Lung (tissue), 12 donors: Measurements from ENCODE around the gene PCSK5. TPM values are rescaled to one million over a fixed set of nuclear protein-coding genes. Genes with fewer than 3 reads are reported as not detected.

Experiments
- ATAC-seq: fragments of 200-7000 bp; cut with Tn5 transposase; one replicate; pipeline ENCODE4 v1.9.1; 2020; ENCODE audit warnings: moderate number of reproducible peaks; ENCODE audit not compliant: insufficient read depth, low FRiP score
- DNase-seq, 3 donors: peaks; one replicate each; pipeline ENCODE4 v3.0.0-alpha.2; 2013 to 2017
- H3K27ac ChIP-seq, 2 donors: one replicate each; pipeline ENCODE4 v1.5.1; 2013; ENCODE audit warnings: mild to moderate bottlenecking in 2 of 2, moderate library complexity in 2 of 2, control low read depth in 1 of 2, inconsistent platforms in 1 of 2, low read depth in 1 of 2, low read length in 1 of 2
- H3K27me3 ChIP-seq, 3 donors: one replicate each; pipeline ENCODE4 v1.5.1; 2013; ENCODE audit warnings: low read length in 2 of 3; ENCODE audit not compliant: control insufficient read depth in 3 of 3, insufficient read depth in 3 of 3
- H3K36me3 ChIP-seq, 4 donors: one replicate each; pipeline ENCODE4 v1.5.1; 2013; ENCODE audit warnings: low read length in 4 of 4, mild to moderate bottlenecking in 1 of 4, moderate library complexity in 1 of 4; ENCODE audit not compliant: control insufficient read depth in 4 of 4, insufficient read depth in 4 of 4
- H3K4me1 ChIP-seq, 5 donors: one replicate each; pipeline ENCODE4 v1.5.1; 2013; ENCODE audit warnings: low read length in 5 of 5, mild to moderate bottlenecking in 2 of 5, moderate library complexity in 1 of 5; ENCODE audit not compliant: control insufficient read depth in 5 of 5, insufficient read depth in 5 of 5
- H3K4me3 ChIP-seq: one replicate; pipeline ENCODE4 v1.5.1; 2013; ENCODE audit warnings: mild to moderate bottlenecking, control low read depth, moderate library complexity
- H3K9ac ChIP-seq, 2 donors: one replicate each; pipeline ENCODE4 v1.5.1; 2013; ENCODE audit warnings: low read length in 2 of 2, control low read depth in 1 of 2; ENCODE audit not compliant: insufficient read depth in 1 of 2
- H3K9me3 ChIP-seq, 4 donors: one replicate each; pipeline ENCODE4 v1.5.1; 2013; ENCODE audit warnings: low read length in 3 of 4, mild to moderate bottlenecking in 1 of 4, moderate library complexity in 1 of 4; ENCODE audit not compliant: control insufficient read depth in 4 of 4, insufficient read depth in 3 of 4
- CTCF ChIP-seq: IDR thresholded peaks from 2 replicates; pipeline ENCODE4 v1.5.1; 2012; ENCODE audit warnings: mild to moderate bottlenecking; ENCODE audit errors: control extremely low read depth, extremely low read depth
- WGBS, 2 donors: extraction: QIAGEN DNeasy Blood & Tissue Kit; methylation state at CpG; one replicate each; pipeline ENCODE4 v1.1.7; 2013; 5-methylcytosine and 5-hydroxymethylcytosine counted together
- polyA plus RNA-seq, 2 donors: library from polyadenylated mRNA; stranded (reverse); fragments of 200-250 nt; gene quantifications; one replicate each; pipeline ENCODE4 v1.2.1, GENCODE V29; 2013
- total RNA-seq, 2 donors: library from RNA; depleted of rRNA in 1 of 2; stranded (reverse); fragments of >200 nt in 1 of 2; gene quantifications; one replicate each; pipeline ENCODE4 v1.2.1, GENCODE V29; 2014 to 2021
- donor health status: control.
- donor health status: control.
- donor health status: Bipolar disorder and iron deficiency.
- donor health status: healthy.
- donor health status: DM: yes; HTN: yes; CAD: no.

PCSK5 gene
- total and polyA plus RNA-seq, 4 donors: 1.9 to 28.2 (median 13.6) TPM

- no peak overlapping the region for H3K27ac ChIP-seq
- WGBS, 2 donors: 82 to 93% methylated on average over 6 of the region's 6 CpGs
These were observed 483.5 kb downstream of the PCSK5 start for GRCh38 chr9:76373784-76374474.

GRCh38 chr9:76374783-76375559 lies 484.5 kb downstream of the PCSK5 start:
- Histone ChIP-seq H3K4me3 (no peak overlapping the region), H3K4me1 (peaks cover 0 to 37% (median 8%) of the 10 kb centered on the region in 5 donors), H3K9ac (no peak overlapping the region), H3K9me3 (peaks cover 0 to 2% (median 0%) of the 10 kb centered on the region in 4 donors), H3K27me3 (no peaks in the 10 kb centered on the region), H3K27ac (no peak overlapping the region), H3K36me3 (no peaks in the 10 kb centered on the region)
- peak; percentile 62 to 69 (median 63) for DNase-seq
- no peak for TF ChIP-seq CTCF
- WGBS, 2 donors: 76 to 78% methylated on average over 10 of the region's 10 CpGs
- ATAC-seq: peak; percentile 47

More at GRCh38 chr9:76373784-76374474, 483.5 kb downstream of the PCSK5 start:
- peaks cover 0 to 2% (median 0%) of the 10 kb centered on the region in 4 donors for H3K9me3 ChIP-seq
- ATAC-seq: no peak
- DNase-seq: no peak
- no peaks in the 10 kb centered on the region for H3K27me3 ChIP-seq
- H3K4me1 ChIP-seq: peaks cover 3 to 45% (median 18%) of the 10 kb centered on the region in 5 donors
- no peak overlapping the region for H3K9ac ChIP-seq
- no peaks in the 10 kb centered on the region for H3K36me3 ChIP-seq
- no peak overlapping the region for H3K4me3 ChIP-seq
- no peak for TF ChIP-seq CTCF

GRCh38 chr9:76377791-76378190 lies 487.3 kb downstream of the PCSK5 start:
- DNase-seq (no peak), ATAC-seq (no peak)
- Histone ChIP-seq H3K4me1 (peaks cover 0 to 17% (median 7%) of the 10 kb centered on the region in 5 donors), H3K9me3 (peaks cover 0 to 2% (median 0%) of the 10 kb centered on the region in 4 donors), H3K36me3 (peaks cover 0 to under 1% (median 0%) of the 10 kb centered on the region in 4 donors), H3K27ac (no peak overlapping the region), H3K4me3 (no peak overlapping the region), H3K27me3 (no peaks in the 10 kb centered on the region), H3K9ac (no peak overlapping the region)
- TF ChIP-seq CTCF: no peak
